ENCODE measurements around the gene ROR1. TPM values are rescaled to one million over a fixed set of nuclear protein-coding genes. Genes with fewer than 3 reads are reported as not detected.

Gene ROR1
- total RNA-seq, 4 donors from 2014 or later = 5.1 to 7.3 (median 6.5) TPM

- intact Hi-C loops (cut with DNase I) = no loop called here
- Histone ChIP-seq H3K27ac (replicated peaks in 1 of 4) (no peak overlapping the region), H3K4me1 (peaks cover 0 to 4% (median 0%) of the 10 kb centered on the region in 4 donors), H3K9me3 (no peaks in the 10 kb centered on the region), H3K4me3 (no peak overlapping the region), H3K27me3 (no peaks in the 10 kb centered on the region), H3K36me3 (no peaks in the 10 kb centered on the region)
- no peak for DNase-seq (ENCODE audit: extremely low spot score)
- 93% methylated on average over 2 of the region's 2 CpGs for WGBS
- TF ChIP-seq POLR2A (IDR thresholded peaks at IDR 0.05; ENCODE audit: low read depth) (no peak), EP300 (IDR thresholded peaks at IDR 0.05) (no peak), POLR2AphosphoS5 (IDR thresholded peaks at IDR 0.05) (no peak)
- TF ChIP-seq, protein P1, sequence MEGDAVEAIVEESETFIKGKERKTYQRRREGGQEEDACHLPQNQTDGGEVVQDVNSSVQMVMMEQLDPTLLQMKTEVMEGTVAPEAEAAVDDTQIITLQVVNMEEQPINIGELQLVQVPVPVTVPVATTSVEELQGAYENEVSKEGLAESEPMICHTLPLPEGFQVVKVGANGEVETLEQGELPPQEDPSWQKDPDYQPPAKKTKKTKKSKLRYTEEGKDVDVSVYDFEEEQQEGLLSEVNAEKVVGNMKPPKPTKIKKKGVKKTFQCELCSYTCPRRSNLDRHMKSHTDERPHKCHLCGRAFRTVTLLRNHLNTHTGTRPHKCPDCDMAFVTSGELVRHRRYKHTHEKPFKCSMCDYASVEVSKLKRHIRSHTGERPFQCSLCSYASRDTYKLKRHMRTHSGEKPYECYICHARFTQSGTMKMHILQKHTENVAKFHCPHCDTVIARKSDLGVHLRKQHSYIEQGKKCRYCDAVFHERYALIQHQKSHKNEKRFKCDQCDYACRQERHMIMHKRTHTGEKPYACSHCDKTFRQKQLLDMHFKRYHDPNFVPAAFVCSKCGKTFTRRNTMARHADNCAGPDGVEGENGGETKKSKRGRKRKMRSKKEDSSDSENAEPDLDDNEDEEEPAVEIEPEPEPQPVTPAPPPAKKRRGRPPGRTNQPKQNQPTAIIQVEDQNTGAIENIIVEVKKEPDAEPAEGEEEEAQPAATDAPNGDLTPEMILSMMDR (IDR thresholded peaks at IDR 0.05) = no peak
Measured at GRCh38 chr1:63988941-63989340, 215.1 kb downstream of the ROR1 start.

DNA sequence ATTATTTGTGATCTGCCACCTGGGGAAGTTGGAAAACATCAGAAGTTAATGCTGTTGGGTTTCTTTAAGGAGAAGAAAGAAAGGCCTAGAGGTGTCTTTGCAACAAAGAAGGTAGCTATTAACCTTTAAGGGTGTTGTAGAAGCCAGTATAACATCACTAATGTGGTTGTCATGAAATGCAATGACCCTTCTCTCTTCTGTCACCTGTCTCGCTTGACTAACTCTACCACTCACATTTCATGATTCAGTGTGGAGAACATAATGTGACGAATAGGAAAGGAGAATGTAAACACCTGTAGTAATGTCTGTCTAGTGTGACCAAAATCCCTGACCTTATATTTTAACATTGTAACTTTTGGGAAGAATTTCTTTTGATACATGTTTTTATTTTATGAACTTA, 217.9 kb downstream of the ROR1 start:
- 45% methylated on average over 2 of the region's 2 CpGs for WGBS
- no peak for DNase-seq (ENCODE audit: extremely low spot score)

GRCh38 chr1:64000021-64000420, 226.2 kb downstream of the ROR1 start:
- no peak for DNase-seq (ENCODE audit: extremely low spot score)
- Histone ChIP-seq H3K36me3 (no peaks in the 10 kb centered on the region), H3K9me3 (no peaks in the 10 kb centered on the region), H3K27ac (replicated peaks in 1 of 4) (no peak overlapping the region), H3K4me3 (no peak overlapping the region), H3K27me3 (no peaks in the 10 kb centered on the region), H3K4me1 (no peaks in the 10 kb centered on the region)
- intact Hi-C loops (cut with DNase I) = no loop called here
- WGBS = 67% methylated on average over 3 of the region's 3 CpGs
- TF ChIP-seq, protein P1 (IDR thresholded peaks at IDR 0.05) = no peak
- TF ChIP-seq POLR2A (IDR thresholded peaks at IDR 0.05; ENCODE audit: low read depth) = no peak
- no peak for TF ChIP-seq EP300 (IDR thresholded peaks at IDR 0.05)
- TF ChIP-seq POLR2AphosphoS5 (IDR thresholded peaks at IDR 0.05) = no peak

More for the DNA sequence above, 217.9 kb downstream of the ROR1 start:
- Histone ChIP-seq H3K4me3 (no peak overlapping the region), H3K27ac (replicated peaks in 1 of 4) (no peak overlapping the region), H3K9me3 (no peaks in the 10 kb centered on the region), H3K4me1 (no peaks in the 10 kb centered on the region), H3K27me3 (no peaks in the 10 kb centered on the region), H3K36me3 (no peaks in the 10 kb centered on the region)
- intact Hi-C loops (cut with DNase I) = no loop called here
- TF ChIP-seq EP300 (IDR thresholded peaks at IDR 0.05) (no peak), POLR2A (IDR thresholded peaks at IDR 0.05; ENCODE audit: low read depth) (no peak), POLR2AphosphoS5 (IDR thresholded peaks at IDR 0.05) (no peak)
- TF ChIP-seq, protein P1 (IDR thresholded peaks at IDR 0.05) = no peak

GRCh38 chr1:64001038-64001437, 227.2 kb downstream of the ROR1 start:
- Histone ChIP-seq H3K4me1 (peaks cover 0 to 1% (median under 1%) of the 10 kb centered on the region in 4 donors), H3K9me3 (no peaks in the 10 kb centered on the region), H3K36me3 (no peaks in the 10 kb centered on the region), H3K4me3 (no peak overlapping the region), H3K27me3 (no peaks in the 10 kb centered on the region), H3K27ac (replicated peaks in 1 of 4) (no peak overlapping the region)
- TF ChIP-seq POLR2A (IDR thresholded peaks at IDR 0.05; ENCODE audit: low read depth) = no peak
- DNase-seq (ENCODE audit: extremely low spot score) = no peak
- intact Hi-C loops (cut with DNase I) = no loop called here
- WGBS = 83% methylated on average over 2 of the region's 2 CpGs

- H3K27me3 ChIP-seq = no peaks in the 10 kb centered on the region
- DNase-seq (ENCODE audit: extremely low spot score) = no peak
- H3K27ac ChIP-seq (replicated peaks in 1 of 4) = no peak overlapping the region
- H3K4me1 ChIP-seq = peaks cover 5 to 11% (median 7%) of the 10 kb centered on the region in 4 donors
- WGBS = 87% methylated on average over 8 of the region's 8 CpGs
- no peak for TF ChIP-seq POLR2AphosphoS5 (IDR thresholded peaks at IDR 0.05)
- TF ChIP-seq EP300 (IDR thresholded peaks at IDR 0.05) = no peak
- no peak for TF ChIP-seq POLR2A (IDR thresholded peaks at IDR 0.05; ENCODE audit: low read depth)
- TF ChIP-seq, protein P1 (IDR thresholded peaks at IDR 0.05) = no peak
- H3K9me3 ChIP-seq = no peaks in the 10 kb centered on the region
- no peaks in the 10 kb centered on the region for H3K36me3 ChIP-seq
- intact Hi-C loops (cut with DNase I) = no loop called here
- no peak overlapping the region for H3K4me3 ChIP-seq
Measured at GRCh38 chr1:64004451-64005025, 230.7 kb downstream of the ROR1 start.
